Stimulated activated naive B cell treated with anti-CD40 and anti-IgM and Interleukin-4, amounts not matched to agents 10 μg/mL and 1 μg/mL and 100 μg/mL, for 72 hours (primary cell): ENCODE data around the gene RNF41.
A peak's percentile ranks its signal among the peaks of the same experiment; 100 is the strongest.
"Not testable (repeated sequence)": the region's sequence is repeated elsewhere in the genome, so short reads cannot be mapped to it uniquely, and the experiment has no call there.

ENCODE experiments used
- ATAC-seq, 2 donors: fragments of 150-1000 bp; cut with Tn5 transposase; replicated peaks; 2 replicates each; pipeline ENCODE4 v1.10.0; 2021; ENCODE audit warnings: moderate library complexity in 1 of 2
- DNase-seq: peaks from one replicate; pipeline ENCODE4 v3.0.0; 2021
- H3K27ac Mint-ChIP-seq: one replicate; pipeline ENCODE4 v1.8.0; 2022; ENCODE audit warnings: mild to moderate bottlenecking, mixed read lengths
- H3K27me3 Mint-ChIP-seq, 2 donors: one replicate each; pipeline ENCODE4 v1.8.0; 2022; ENCODE audit warnings: mixed read lengths in 2 of 2
- H3K36me3 Mint-ChIP-seq, 2 donors: one replicate each; pipeline ENCODE4 v1.8.0; 2022; ENCODE audit warnings: mixed read lengths in 2 of 2, mild to moderate bottlenecking in 1 of 2
- H3K4me1 Mint-ChIP-seq, 2 donors: one replicate each; pipeline ENCODE4 v1.8.0; 2022; ENCODE audit warnings: mixed read lengths in 2 of 2, mild to moderate bottlenecking in 1 of 2
- H3K4me3 Mint-ChIP-seq, 2 donors: one replicate each; pipeline ENCODE4 v1.8.0; 2022; ENCODE audit warnings: mild to moderate bottlenecking in 2 of 2, mixed read lengths in 2 of 2, moderate library complexity in 1 of 2
- H3K9me3 Mint-ChIP-seq, 2 donors: one replicate each; pipeline ENCODE4 v1.8.0; 2022; ENCODE audit warnings: mixed read lengths in 2 of 2, mild to moderate bottlenecking in 1 of 2

The RNF41 gene

GRCh38 chr12:56213878-56214277 is 7.8 kb downstream of the RNF41 start:
- Mint-ChIP-seq H3K27ac (no peak overlapping the region), H3K4me1 (peaks cover 9 to 23% of the 10 kb centered on the region in 2 donors), H3K36me3 (peaks cover 35 to 49% of the 10 kb centered on the region in 2 donors), H3K27me3 (no peaks in the 10 kb centered on the region), H3K4me3 (no peak overlapping the region), H3K9me3 (no peaks in the 10 kb centered on the region)
- DNase-seq = no peak
- no peak for ATAC-seq

GRCh38 chr12:56212361-56212760 is 9.4 kb downstream of the RNF41 start:
- H3K4me1 Mint-ChIP-seq = peaks cover 12 to 26% of the 10 kb centered on the region in 2 donors
- no peak for DNase-seq
- H3K27ac Mint-ChIP-seq = peak overlapping the region; percentile 84

GRCh38 chr12:56208006-56208405 is 13.7 kb downstream of the RNF41 start:
- peak overlapping the region; percentile 73 for H3K27ac Mint-ChIP-seq
- no peak overlapping the region for H3K4me3 Mint-ChIP-seq
- peaks cover 28 to 60% of the 10 kb centered on the region in 2 donors for H3K36me3 Mint-ChIP-seq
- no peak for DNase-seq
- H3K4me1 Mint-ChIP-seq = peaks cover 13 to 25% of the 10 kb centered on the region in 2 donors
- ATAC-seq = peak; percentile 78 to 82
- H3K27me3 Mint-ChIP-seq = no peaks in the 10 kb centered on the region
- no peaks in the 10 kb centered on the region for H3K9me3 Mint-ChIP-seq

More at GRCh38 chr12:56212361-56212760, 9.4 kb downstream of the RNF41 start:
- peaks cover 38 to 57% of the 10 kb centered on the region in 2 donors for H3K36me3 Mint-ChIP-seq
- no peak for ATAC-seq
- H3K9me3 Mint-ChIP-seq = no peaks in the 10 kb centered on the region
- H3K27me3 Mint-ChIP-seq = no peaks in the 10 kb centered on the region
- no peak overlapping the region for H3K4me3 Mint-ChIP-seq

GRCh38 chr12:56206452-56207166 is 15.1 kb downstream of the RNF41 start:
- Mint-ChIP-seq H3K4me3 (no peak overlapping the region), H3K36me3 (peaks cover 23 to 55% of the 10 kb centered on the region in 2 donors), H3K27ac (no peak overlapping the region), H3K27me3 (no peaks in the 10 kb centered on the region), H3K9me3 (no peaks in the 10 kb centered on the region), H3K4me1 (peaks cover 20 to 26% of the 10 kb centered on the region in 2 donors)
- ATAC-seq (peak; percentile 55 to 64), DNase-seq (peak; percentile 21)

GRCh38 chr12:56205445-56205844 is 16.3 kb downstream of the RNF41 start:
- peaks cover 20 to 44% of the 10 kb centered on the region in 2 donors for H3K36me3 Mint-ChIP-seq
- H3K4me3 Mint-ChIP-seq = no peak overlapping the region
- peak overlapping the region; percentile 71 for H3K27ac Mint-ChIP-seq
- ATAC-seq (peak; percentile 35 to 48), DNase-seq (no peak)
- no peaks in the 10 kb centered on the region for H3K9me3 Mint-ChIP-seq
- H3K4me1 Mint-ChIP-seq = peaks cover 19 to 24% of the 10 kb centered on the region in 2 donors
- H3K27me3 Mint-ChIP-seq = no peaks in the 10 kb centered on the region

GRCh38 chr12:56204275-56204674 is 17.4 kb downstream of the RNF41 start:
- Mint-ChIP-seq H3K36me3 (peaks cover 12 to 35% of the 10 kb centered on the region in 2 donors), H3K4me1 (peaks cover 15 to 22% of the 10 kb centered on the region in 2 donors), H3K9me3 (no peaks in the 10 kb centered on the region), H3K4me3 (no peak overlapping the region), H3K27ac (peak overlapping the region; percentile 9), H3K27me3 (no peaks in the 10 kb centered on the region)
- ATAC-seq (no peak), DNase-seq (no peak)

GRCh38 chr12:56202838-56203237 is 18.9 kb downstream of the RNF41 start:
- no peak for DNase-seq
- H3K36me3 Mint-ChIP-seq = peaks cover 12 to 27% of the 10 kb centered on the region in 2 donors
- no peak for ATAC-seq
- H3K4me1 Mint-ChIP-seq = peaks cover 15 to 25% of the 10 kb centered on the region in 2 donors
- peak overlapping the region; percentile 79 for H3K27ac Mint-ChIP-seq
- no peak overlapping the region for H3K4me3 Mint-ChIP-seq
- H3K27me3 Mint-ChIP-seq = no peaks in the 10 kb centered on the region
- H3K9me3 Mint-ChIP-seq = no peaks in the 10 kb centered on the region

- Mint-ChIP-seq H3K27me3 (no peaks in the 10 kb centered on the region), H3K36me3 (peaks cover 9 to 23% of the 10 kb centered on the region in 2 donors), H3K9me3 (no peaks in the 10 kb centered on the region), H3K4me1 (peaks cover 11 to 22% of the 10 kb centered on the region in 2 donors), H3K27ac (peak overlapping the region; percentile 79), H3K4me3 (no peak overlapping the region)
- ATAC-seq (no peak), DNase-seq (no peak)
Measured at GRCh38 chr12:56202366-56202765, 19.4 kb downstream of the RNF41 start.

- ATAC-seq = no peak
- Mint-ChIP-seq H3K4me1 (peaks cover 5 to 7% of the 10 kb centered on the region in 2 donors), H3K4me3 (no peak overlapping the region), H3K27me3 (no peaks in the 10 kb centered on the region), H3K36me3 (no peaks in the 10 kb centered on the region), H3K9me3 (no peaks in the 10 kb centered on the region), H3K27ac (peak overlapping the region; percentile 2)
- DNase-seq = no peak
Measured at GRCh38 chr12:56198836-56199235, 22.9 kb downstream of the RNF41 start.

GRCh38 chr12:56197921-56198635 is 23.6 kb downstream of the RNF41 start:
- ATAC-seq (no peak), DNase-seq (no peak)
- Mint-ChIP-seq H3K9me3 (no peaks in the 10 kb centered on the region), H3K27me3 (no peaks in the 10 kb centered on the region), H3K4me1 (peaks cover 10 to 12% of the 10 kb centered on the region in 2 donors), H3K4me3 (no peak overlapping the region), H3K36me3 (no peaks in the 10 kb centered on the region), H3K27ac (no peak overlapping the region)

- ATAC-seq, DNase-seq, H3K4me3 Mint-ChIP-seq, H3K27ac Mint-ChIP-seq, H3K27me3 Mint-ChIP-seq, H3K4me1 Mint-ChIP-seq, H3K36me3 Mint-ChIP-seq, H3K9me3 Mint-ChIP-seq: not testable (repeated sequence)
Measured at GRCh38 chr12:56196818-56197550, 24.7 kb downstream of the RNF41 start.

GRCh38 chr12:56193025-56193578 is 28.6 kb downstream of the RNF41 start:
- Mint-ChIP-seq H3K27me3 (peaks cover 0 to 4% of the 10 kb centered on the region in 2 donors), H3K36me3 (peaks cover 2 to 9% of the 10 kb centered on the region in 2 donors), H3K27ac (peak overlapping the region; percentile 14), H3K4me3 (peak overlapping the region in 1 of 2 donors; percentile 11), H3K4me1 (peaks cover 19 to 29% of the 10 kb centered on the region in 2 donors), H3K9me3 (no peaks in the 10 kb centered on the region)
- ATAC-seq (no peak), DNase-seq (peak; percentile 61)

GRCh38 chr12:56192582-56192981 is 29.1 kb downstream of the RNF41 start:
- DNase-seq (no peak), ATAC-seq (no peak)
- Mint-ChIP-seq H3K27ac (no peak overlapping the region), H3K27me3 (peaks cover 0 to 4% of the 10 kb centered on the region in 2 donors), H3K4me1 (peaks cover 24 to 34% of the 10 kb centered on the region in 2 donors), H3K4me3 (no peak overlapping the region), H3K36me3 (peaks cover 2 to 9% of the 10 kb centered on the region in 2 donors), H3K9me3 (no peaks in the 10 kb centered on the region)

- H3K4me3 Mint-ChIP-seq = peak overlapping the region; percentile 84 to 92
- DNase-seq = no peak
- H3K36me3 Mint-ChIP-seq = peaks cover 7 to 12% of the 10 kb centered on the region in 2 donors
- peak overlapping the region; percentile 100 for H3K27ac Mint-ChIP-seq
- peaks cover 0 to 4% of the 10 kb centered on the region in 2 donors for H3K27me3 Mint-ChIP-seq
- no peaks in the 10 kb centered on the region for H3K9me3 Mint-ChIP-seq
- ATAC-seq = no peak
- H3K4me1 Mint-ChIP-seq = peaks cover 29 to 51% of the 10 kb centered on the region in 2 donors
Measured at GRCh38 chr12:56190695-56191155, 31.0 kb downstream of the RNF41 start.
